Colonic mucosa (tissue), 4 donors: ENCODE measurements around the gene GRIA1. TPM values are rescaled to one million over a fixed set of nuclear protein-coding genes. Genes with fewer than 3 reads are reported as not detected.

Experiments
- DNase-seq: peaks from one replicate; pipeline ENCODE4 v3.0.0-alpha.2; 2020
- H3K27ac ChIP-seq: fragments of 200-600 bp; one replicate; pipeline ENCODE4 v1.8.0; 2021
- H3K27me3 ChIP-seq: fragments of 200-600 bp; one replicate; pipeline ENCODE4 v1.8.0; 2021
- H3K36me3 ChIP-seq: fragments of 200-600 bp; one replicate; pipeline ENCODE4 v1.8.0; 2021
- H3K4me1 ChIP-seq: fragments of 200-600 bp; one replicate; pipeline ENCODE4 v1.8.0; 2021; ENCODE audit warnings: mild to moderate bottlenecking
- H3K4me3 ChIP-seq: fragments of 200-600 bp; one replicate; pipeline ENCODE4 v1.8.0; 2021
- H3K9ac ChIP-seq, 2 donors: one replicate each; pipeline ENCODE4 v1.7.0; 2013; ENCODE audit warnings: control low read depth in 2 of 2, low read depth in 2 of 2, low read length in 2 of 2
- H3K9me3 ChIP-seq: fragments of 200-600 bp; one replicate; pipeline ENCODE4 v1.8.0; 2021
- CTCF ChIP-seq: fragments of 200-600 bp; IDR thresholded peaks from one replicate; pipeline ENCODE4 v1.8.0; 2022; ENCODE audit warnings: antibody characterized with exemption, mild to moderate bottlenecking
- intact Hi-C: fragments of 100-400 bp; cut with DNase I; formaldehyde crosslinking; loops from one replicate; pipeline ENCODE4 v1.14.1; 2022
- total RNA-seq, 2 donors: library from RNA; stranded (reverse); fragmentation: NEBNext Ultra II Directional in 1 of 2; extraction: Animal tissue kit (Norgen Biotek cat#: 25700) in 1 of 2; gene quantifications; one replicate each; pipeline ENCODE4 v1.2.1, GENCODE V29; 2021
- donor health status: healthy.
- donor health status: DM: no; HTN: no; CAD: no.
- donor health status: DM: no; HTN: no; CAD: no.

Gene GRIA1
- total RNA-seq, 2 donors from 2014 or later = 0.48 TPM; not detected in 1

DNA sequence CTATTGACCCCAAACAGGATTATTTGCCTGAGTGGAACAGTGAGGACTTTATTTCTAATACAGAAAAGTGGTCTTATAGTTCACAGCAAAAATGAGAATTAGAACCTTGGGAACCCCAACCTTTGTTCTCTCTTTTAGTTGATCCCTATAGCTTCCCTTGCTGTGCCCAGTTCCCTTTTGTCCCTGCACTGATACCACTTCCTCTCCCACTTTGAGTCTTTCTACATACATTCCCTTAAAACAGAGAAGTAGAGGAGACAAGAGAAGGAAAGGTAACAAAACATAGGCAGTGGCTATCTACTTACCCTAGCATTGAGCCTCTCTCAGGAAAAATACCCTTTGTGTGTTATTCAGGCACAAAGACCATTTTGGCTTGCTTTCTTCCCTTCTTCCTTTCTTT, 301.8 kb downstream of the GRIA1 start:
- no peaks in the 10 kb centered on the region for H3K27me3 ChIP-seq
- H3K27ac ChIP-seq = no peak overlapping the region
- H3K9ac ChIP-seq = no peak overlapping the region
- intact Hi-C loops = no loop called here
- no peak for TF ChIP-seq CTCF
- H3K4me3 ChIP-seq = no peak overlapping the region
- H3K9me3 ChIP-seq = no peaks in the 10 kb centered on the region
- DNase-seq = no peak
- no peaks in the 10 kb centered on the region for H3K36me3 ChIP-seq
- no peaks in the 10 kb centered on the region for H3K4me1 ChIP-seq

- Histone ChIP-seq H3K4me3 (no peak overlapping the region), H3K27me3 (no peaks in the 10 kb centered on the region), H3K36me3 (no peaks in the 10 kb centered on the region), H3K27ac (no peak overlapping the region), H3K9me3 (no peaks in the 10 kb centered on the region), H3K9ac (no peak overlapping the region), H3K4me1 (no peaks in the 10 kb centered on the region)
- intact Hi-C loops = no loop called here
- no peak for TF ChIP-seq CTCF
- no peak for DNase-seq
These were observed 303.2 kb downstream of the GRIA1 start for GRCh38 chr5:153793699-153794098.

DNA sequence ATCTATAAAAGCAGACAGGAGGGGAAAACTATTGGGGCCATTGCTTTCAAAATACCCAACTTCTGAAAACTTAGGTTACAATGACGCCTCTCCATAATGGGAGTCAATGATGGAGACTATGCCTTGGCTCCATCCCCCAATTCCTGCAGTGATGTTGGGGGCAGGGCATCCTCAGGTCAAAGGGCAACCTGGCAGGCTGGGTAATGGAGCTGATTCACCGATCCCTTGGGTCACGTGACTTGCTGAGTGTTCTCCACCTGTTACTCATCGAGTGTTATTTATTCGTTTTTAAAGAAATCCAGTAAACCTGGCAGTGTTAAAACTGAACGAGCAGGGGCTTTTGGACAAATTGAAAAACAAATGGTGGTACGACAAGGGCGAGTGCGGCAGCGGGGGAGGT, 303.9 kb downstream of the GRIA1 start:
- DNase-seq = no peak
- no peaks in the 10 kb centered on the region for H3K27me3 ChIP-seq
- no peak overlapping the region for H3K27ac ChIP-seq
- no peak overlapping the region for H3K9ac ChIP-seq
- H3K4me3 ChIP-seq = no peak overlapping the region
- no peaks in the 10 kb centered on the region for H3K4me1 ChIP-seq
- no peaks in the 10 kb centered on the region for H3K36me3 ChIP-seq
- intact Hi-C loops = no loop called here
- TF ChIP-seq CTCF = no peak
- no peaks in the 10 kb centered on the region for H3K9me3 ChIP-seq

- no peak overlapping the region for H3K9ac ChIP-seq
- no peaks in the 10 kb centered on the region for H3K4me1 ChIP-seq
- H3K36me3 ChIP-seq = no peaks in the 10 kb centered on the region
- DNase-seq = no peak
- no peak for TF ChIP-seq CTCF
- H3K9me3 ChIP-seq = no peaks in the 10 kb centered on the region
- no peak overlapping the region for H3K27ac ChIP-seq
- no peak overlapping the region for H3K4me3 ChIP-seq
- intact Hi-C loops = no loop called here
- no peaks in the 10 kb centered on the region for H3K27me3 ChIP-seq
These were observed 306.1 kb downstream of the GRIA1 start for GRCh38 chr5:153796527-153796926.

DNA sequence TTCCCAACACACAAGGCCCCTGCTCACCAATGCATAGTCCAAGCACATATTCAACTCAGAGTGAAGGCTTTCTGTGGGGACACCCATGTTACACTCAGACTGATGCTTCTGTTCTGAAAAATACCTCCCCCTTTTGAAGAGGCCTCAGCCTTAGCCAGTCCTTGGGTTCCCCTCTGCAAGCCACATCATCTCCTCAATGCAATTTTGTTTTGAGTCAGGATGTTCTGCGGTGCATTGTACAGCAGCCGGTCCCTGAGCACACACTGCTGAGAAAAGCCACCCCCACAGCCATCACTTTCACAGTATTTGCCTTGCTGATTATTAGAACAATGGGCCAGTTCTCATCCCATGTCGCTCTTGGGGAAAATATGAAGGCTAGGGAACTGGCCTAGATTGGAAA, 307.0 kb downstream of the GRIA1 start:
- Histone ChIP-seq H3K9me3 (no peaks in the 10 kb centered on the region), H3K4me1 (no peaks in the 10 kb centered on the region), H3K9ac (no peak overlapping the region), H3K27me3 (no peaks in the 10 kb centered on the region), H3K36me3 (no peaks in the 10 kb centered on the region), H3K4me3 (no peak overlapping the region), H3K27ac (no peak overlapping the region)
- TF ChIP-seq CTCF = no peak
- DNase-seq = no peak
- intact Hi-C loops = no loop called here

- Histone ChIP-seq H3K27ac (no peak overlapping the region), H3K9me3 (no peaks in the 10 kb centered on the region), H3K4me3 (no peak overlapping the region), H3K9ac (no peak overlapping the region), H3K27me3 (no peaks in the 10 kb centered on the region), H3K36me3 (no peaks in the 10 kb centered on the region), H3K4me1 (no peaks in the 10 kb centered on the region)
- DNase-seq = no peak
- intact Hi-C loops = no loop called here
- TF ChIP-seq CTCF = no peak
These were observed 308.4 kb downstream of the GRIA1 start for GRCh38 chr5:153798830-153799229.
